Fibroblast of pulmonary artery (primary cell): ENCODE results near the gene PRPF19.
A peak's percentile ranks its signal among the peaks of the same experiment; 100 is the strongest.

Experiments used
- DNase-seq: peaks from one replicate; pipeline ENCODE4 v3.0.0-alpha.2; 2010; ENCODE audit warnings: low read depth
- H3K4me3 ChIP-seq: replicated peaks from 2 replicates; pipeline ENCODE4 v1.5.1; 2011; ENCODE audit warnings: low read depth, mild to moderate bottlenecking, control low read depth, low read length, moderate library complexity
- CTCF ChIP-seq: IDR thresholded peaks from 2 replicates; pipeline ENCODE4 v1.5.1; 2011; ENCODE audit warnings: mild to moderate bottlenecking, control low read depth, low read length, inconsistent platforms; ENCODE audit errors: missing control alignments

Gene PRPF19

DNA sequence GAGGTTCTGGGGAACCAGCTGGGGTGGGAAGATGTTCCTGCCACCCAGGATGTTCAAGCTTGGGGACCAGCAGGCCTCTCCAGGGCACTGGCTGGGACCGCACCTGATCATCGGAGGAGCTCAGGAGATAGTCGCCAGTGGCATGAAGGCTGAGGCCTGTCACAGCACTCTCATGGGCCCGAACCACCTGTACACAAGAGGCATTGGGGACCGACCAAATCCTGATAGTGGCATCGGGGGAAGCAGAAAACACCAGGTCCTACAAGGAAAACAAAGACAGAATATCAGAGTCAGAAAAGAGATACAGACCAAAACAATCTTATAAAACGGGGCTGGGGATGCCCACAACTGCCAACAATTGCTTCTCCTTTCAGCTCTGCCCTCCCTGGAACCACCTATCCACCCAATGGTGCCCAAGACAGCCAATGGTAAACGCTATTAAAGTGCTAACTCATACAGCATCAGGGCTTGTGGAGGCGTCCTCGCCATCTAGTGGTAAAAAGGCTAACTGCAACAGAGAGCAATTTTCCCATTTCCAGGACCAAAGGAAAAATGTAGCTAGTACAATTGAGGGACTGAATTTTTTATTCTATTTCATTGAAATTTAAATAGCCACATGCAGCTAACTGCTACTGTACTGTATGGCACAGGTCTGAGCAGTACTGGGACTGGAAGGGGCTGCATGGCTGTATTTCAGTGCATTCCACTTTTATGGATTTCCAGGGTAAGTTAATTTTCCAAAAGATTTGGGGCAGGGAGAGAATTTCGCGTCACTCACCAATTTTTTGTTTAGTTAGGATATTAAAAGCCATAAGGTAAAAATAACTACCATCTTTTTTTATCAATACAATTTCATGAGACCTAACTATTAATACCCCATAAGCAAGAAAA is 7.1 kb downstream of the PRPF19 start:
- H3K4me3 ChIP-seq = no peak overlapping the region
- peak; percentile 99 for TF ChIP-seq CTCF
- peak; percentile 81 for DNase-seq

DNA sequence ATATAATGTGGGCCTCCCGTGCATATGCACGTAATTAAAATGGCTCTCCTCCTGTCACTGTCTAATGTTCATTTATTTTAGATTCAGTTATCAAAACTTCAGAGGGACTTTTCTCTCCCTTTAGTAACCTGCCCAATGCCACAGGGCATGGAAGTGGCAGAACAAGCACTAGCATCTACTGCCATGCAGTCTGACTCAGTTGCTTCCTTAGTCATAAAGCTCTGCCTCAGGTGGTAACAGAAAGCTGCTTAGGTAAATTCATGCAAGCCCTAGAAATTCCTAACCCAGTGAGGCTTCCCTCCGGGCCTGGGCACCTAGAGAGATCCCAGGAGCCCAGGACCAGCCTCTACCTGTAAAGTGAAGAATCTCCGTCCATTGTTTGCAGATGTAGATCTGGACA is 8.9 kb downstream of the PRPF19 start:
- H3K4me3 ChIP-seq = no peak overlapping the region
- DNase-seq = no peak
- TF ChIP-seq CTCF = no peak

- no peak for DNase-seq
- no peak for TF ChIP-seq CTCF
- no peak overlapping the region for H3K4me3 ChIP-seq
Measured at GRCh38 chr11:60895687-60896086, 10.7 kb downstream of the PRPF19 start.

- TF ChIP-seq CTCF = no peak
- no peak overlapping the region for H3K4me3 ChIP-seq
- DNase-seq = peak; percentile 51
Measured at GRCh38 chr11:60891103-60891741, 15.2 kb downstream of the PRPF19 start.

DNA sequence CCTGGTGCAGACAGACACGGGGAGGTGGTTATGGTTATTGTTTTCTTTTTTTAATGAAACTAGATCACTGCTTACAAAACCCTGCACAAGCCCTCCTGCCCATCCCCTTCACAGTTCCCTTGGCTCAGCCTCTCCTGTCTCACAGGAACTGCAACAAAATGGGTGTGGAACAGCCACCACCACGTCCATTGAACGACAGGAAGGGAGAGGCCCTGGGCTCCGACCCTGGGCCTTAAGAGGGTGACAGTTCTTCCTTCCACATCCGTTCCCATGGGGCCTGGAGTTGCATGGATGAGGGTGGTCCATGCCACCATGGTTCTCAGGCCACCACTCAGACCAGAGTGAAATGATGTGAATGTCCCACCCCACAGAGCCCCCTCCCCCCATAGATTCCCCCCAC is 15.7 kb downstream of the PRPF19 start:
- no peak for TF ChIP-seq CTCF
- no peak for DNase-seq
- H3K4me3 ChIP-seq = no peak overlapping the region

- no peak for TF ChIP-seq CTCF
- no peak overlapping the region for H3K4me3 ChIP-seq
- DNase-seq = no peak
Measured at GRCh38 chr11:60889869-60890311, 16.5 kb downstream of the PRPF19 start.
